Heart left ventricle (tissue), 16 donors: ENCODE results near the gene STRBP. TPM values are rescaled to one million over a fixed set of nuclear protein-coding genes. Genes with fewer than 3 reads are reported as not detected.

Experiments
- ATAC-seq, 4 donors: fragments of 200-7000 bp; cut with Tn5 transposase; one replicate each; pipeline ENCODE4 v1.9.1; 2020 to 2022; ENCODE audit warnings: moderate library complexity in 4 of 4, mild to moderate bottlenecking in 3 of 4, moderate number of reproducible peaks in 1 of 4
- DNase-seq, 5 donors: peaks; one replicate each; pipeline ENCODE4 v3.0.0-alpha.2; 2020
- H3K27ac ChIP-seq, 12 donors: fragments of 200-600 bp; sonication (generic) in 4 of 12; one replicate each; pipeline versions ENCODE4 v1.5.0 to v1.8.0; 2016 to 2022; ENCODE audit warnings: mild to moderate bottlenecking in 2 of 12
- H3K27me3 ChIP-seq, 9 donors: fragments of 200-600 bp; sonication (generic) in 2 of 9; one replicate each; pipeline versions ENCODE4 v1.5.1 to v1.8.0; 2016 to 2022; ENCODE audit warnings: mild to moderate bottlenecking in 3 of 9
- H3K36me3 ChIP-seq, 9 donors: fragments of 200-600 bp; sonication (generic) in 2 of 9; one replicate each; pipeline versions ENCODE4 v1.5.0 to v1.8.0; 2018 to 2022; ENCODE audit warnings: mild to moderate bottlenecking in 2 of 9
- H3K4me1 ChIP-seq, 12 donors: fragments of 200-600 bp; sonication (generic) in 4 of 12; one replicate each; pipeline versions ENCODE4 v1.5.0 to v1.8.0; 2016 to 2022; ENCODE audit warnings: mild to moderate bottlenecking in 3 of 12
- H3K4me3 ChIP-seq, 12 donors: fragments of 200-600 bp; sonication (generic) in 4 of 12; one replicate each; pipeline versions ENCODE4 v1.5.0 to v1.8.0; 2017 to 2022; ENCODE audit warnings: mild to moderate bottlenecking in 9 of 12, moderate library complexity in 4 of 12
- H3K9me3 ChIP-seq, 12 donors: fragments of 200-600 bp; sonication (generic) in 4 of 12; one replicate each; pipeline versions ENCODE4 v1.5.0 to v1.8.0; 2016 to 2022; ENCODE audit warnings: mild to moderate bottlenecking in 1 of 12
- POLR2A ChIP-seq, 2 donors: fragments of 450-650 bp; IDR thresholded peaks; one replicate each; pipeline ENCODE4 v1.6.1; 2017; ENCODE audit warnings: antibody characterized with exemption in 2 of 2, mild to moderate bottlenecking in 2 of 2, moderate library complexity in 2 of 2
- WGBS, 4 donors: extraction: QIAGEN DNeasy Blood & Tissue Kit in 2 of 4; methylation state at CpG; one replicate each; pipeline versions ENCODE4 v1.1.5 to v1.1.7; 2013 to 2018; 5-methylcytosine and 5-hydroxymethylcytosine counted together
- intact Hi-C, 10 donors: fragments of 100-400 bp; cut with DNase I; formaldehyde crosslinking; loops; one replicate each; pipeline versions ENCODE4 v1.11.1 to v1.14.2; 2022
- polyA plus RNA-seq, 2 donors: library from polyadenylated mRNA; stranded (reverse); fragments of 200-250 nt; gene quantifications; one replicate each; pipeline ENCODE4 v1.2.3, GENCODE V29; 2013
- total RNA-seq, 9 donors: library from RNA; depleted of rRNA in 2 of 9; stranded (reverse); fragments of >200 nt in 2 of 9; fragmentation: NEBNext Ultra II Directional in 3 of 9; extraction: Animal tissue kit (Norgen Biotek cat#: 25700) in 3 of 9; gene quantifications; one replicate each; pipeline versions ENCODE4 v1.1.0 to v1.2.4, GENCODE V29; 2016 to 2023
- TF ChIP-seq, protein P1 (sequence below), 12 donors: fragments of 200-600 bp; sonication (generic) in 4 of 12; IDR thresholded peaks; one replicate each; pipeline versions ENCODE4 v1.5.0 to v1.8.0; 2018 to 2022; ENCODE audit warnings: antibody characterized with exemption in 12 of 12, mild to moderate bottlenecking in 5 of 12
- donor health status: ischemic (EF 13 %, LVEDD 7.1; RV severe dilation, severe dysfunction).
- donor health status: healthy with polysubstance abuse.
- donor health status: DM: no; HTN: yes; CAD: no.
- donor health status: DM: no; HTN: no; CAD: no.
- donor health status: ischemic (EF 25% LVEDD 6.9; RV normal size, moderate dysfunction).
- donor health status: ischemic (EF 25% LVEDD 5.7; RV mildly dilated, moderate dysfunction).
- donor health status: healthy.
- donor health status: DM: yes; HTN: yes; CAD: no.
- donor health status: ischemic (EF 35%, LVEDD 5.7; RV mildly dilated, moderate dysfunction).
- donor health status: nonischemic (EF 11% LVEDD 7.7; RV severe dilation, severe dysfunction).
- donor health status: DM: yes; HTN: yes; CAD: no.
- donor health status: PGD.
- donor health status: ischemic (EF 29% LVEDD 5.4; RV normal size, mild dysfunction).
- donor health status: nonischemic (EF 23%, LVEDD 6.1; RV moderate dilation, normal function).

The STRBP gene
- total and polyA plus RNA-seq, 11 donors, result 5.9 to 24.4 (median 18.7) TPM

DNA sequence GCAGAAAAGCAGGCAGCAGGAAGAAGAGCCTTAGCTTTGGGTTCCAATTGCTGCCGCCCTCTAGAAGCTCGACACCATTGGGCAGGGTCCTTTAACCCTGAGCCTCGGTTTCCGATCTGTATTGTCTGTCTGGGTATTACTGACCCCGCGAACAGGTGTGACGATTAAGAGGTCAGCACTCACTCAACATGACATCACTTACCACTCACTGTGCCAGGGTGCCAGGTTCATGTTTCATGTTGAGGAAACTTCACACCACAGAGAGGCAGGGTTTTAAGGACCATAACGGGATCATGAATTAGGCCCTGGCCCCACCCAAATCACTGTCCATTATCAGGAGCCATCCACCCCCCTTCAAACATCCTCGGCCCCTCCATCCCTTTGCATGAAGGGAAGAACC lies 159.4 kb downstream of the STRBP start:
- peaks cover 0 to 18% (median 12%) of the 10 kb centered on the region in 12 donors for H3K4me1 ChIP-seq
- H3K27ac ChIP-seq, result no peak overlapping the region
- intact Hi-C loops, result loop anchor here in 1 of 10 donors (5.0 kb wide), 1 partner anchor 233 kb away; no protein-coding TSS in a partner anchor
- 88 to 96% (median 90%) methylated on average over 9 of the region's 9 CpGs for WGBS, 4 donors
- no peaks in the 10 kb centered on the region for H3K9me3 ChIP-seq
- ATAC-seq (no peak), DNase-seq (no peak)
- H3K36me3 ChIP-seq, result peaks cover 0 to 68% (median 45%) of the 10 kb centered on the region in 9 donors
- TF ChIP-seq, protein P1, sequence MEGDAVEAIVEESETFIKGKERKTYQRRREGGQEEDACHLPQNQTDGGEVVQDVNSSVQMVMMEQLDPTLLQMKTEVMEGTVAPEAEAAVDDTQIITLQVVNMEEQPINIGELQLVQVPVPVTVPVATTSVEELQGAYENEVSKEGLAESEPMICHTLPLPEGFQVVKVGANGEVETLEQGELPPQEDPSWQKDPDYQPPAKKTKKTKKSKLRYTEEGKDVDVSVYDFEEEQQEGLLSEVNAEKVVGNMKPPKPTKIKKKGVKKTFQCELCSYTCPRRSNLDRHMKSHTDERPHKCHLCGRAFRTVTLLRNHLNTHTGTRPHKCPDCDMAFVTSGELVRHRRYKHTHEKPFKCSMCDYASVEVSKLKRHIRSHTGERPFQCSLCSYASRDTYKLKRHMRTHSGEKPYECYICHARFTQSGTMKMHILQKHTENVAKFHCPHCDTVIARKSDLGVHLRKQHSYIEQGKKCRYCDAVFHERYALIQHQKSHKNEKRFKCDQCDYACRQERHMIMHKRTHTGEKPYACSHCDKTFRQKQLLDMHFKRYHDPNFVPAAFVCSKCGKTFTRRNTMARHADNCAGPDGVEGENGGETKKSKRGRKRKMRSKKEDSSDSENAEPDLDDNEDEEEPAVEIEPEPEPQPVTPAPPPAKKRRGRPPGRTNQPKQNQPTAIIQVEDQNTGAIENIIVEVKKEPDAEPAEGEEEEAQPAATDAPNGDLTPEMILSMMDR (IDR thresholded peaks at IDR 0.05), result no peak
- TF ChIP-seq POLR2A (IDR thresholded peaks at IDR 0.05), result no peak
- no peaks in the 10 kb centered on the region for H3K27me3 ChIP-seq
- no peak overlapping the region for H3K4me3 ChIP-seq

DNA sequence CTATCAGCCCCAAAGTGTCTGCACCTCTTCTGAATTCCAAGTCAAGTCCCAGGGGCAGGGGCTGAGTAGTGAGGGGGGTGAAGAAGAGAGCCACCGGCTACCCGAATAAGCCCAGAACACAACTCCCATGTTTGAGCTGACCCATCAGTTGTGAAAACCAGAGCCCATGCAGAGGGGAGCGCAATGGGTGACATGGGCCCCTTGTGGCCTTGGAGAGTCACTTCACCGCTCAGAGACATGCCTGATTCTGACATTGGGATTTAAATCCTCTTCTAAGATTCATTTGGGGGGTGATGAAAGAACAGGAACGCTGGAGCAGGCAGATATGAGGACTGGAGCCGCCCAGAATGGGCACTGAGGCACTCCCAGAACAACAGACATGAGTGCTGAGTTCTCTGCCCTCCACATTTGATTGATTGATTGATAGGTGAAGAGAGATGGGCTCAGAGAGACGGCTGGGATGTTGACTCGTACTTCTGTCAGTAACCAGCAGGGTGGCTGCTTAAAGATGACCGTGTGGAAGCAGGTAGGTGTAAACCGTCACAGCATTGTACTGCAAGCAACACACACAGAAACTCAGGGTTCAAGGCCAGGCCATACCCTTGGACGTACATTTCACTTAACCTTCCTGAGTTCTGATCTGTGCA lies 160.6 kb downstream of the STRBP start:
- Histone ChIP-seq H3K4me1 (peaks cover 0 to 18% (median 12%) of the 10 kb centered on the region in 12 donors), H3K9me3 (no peaks in the 10 kb centered on the region), H3K4me3 (no peak overlapping the region), H3K27me3 (no peaks in the 10 kb centered on the region), H3K36me3 (peaks cover 0 to 73% (median 52%) of the 10 kb centered on the region in 9 donors), H3K27ac (no peak overlapping the region)
- TF ChIP-seq POLR2A (IDR thresholded peaks at IDR 0.05), result no peak
- TF ChIP-seq, protein P1 (IDR thresholded peaks at IDR 0.05), result no peak
- intact Hi-C loops, result loop anchor here in 1 of 10 donors (5.0 kb wide), 1 partner anchor 235 kb away; no protein-coding TSS in a partner anchor
- ATAC-seq (no peak), DNase-seq (no peak)
- WGBS, 4 donors, result 66 to 83% (median 78%) methylated on average over 11 of the region's 11 CpGs

DNA sequence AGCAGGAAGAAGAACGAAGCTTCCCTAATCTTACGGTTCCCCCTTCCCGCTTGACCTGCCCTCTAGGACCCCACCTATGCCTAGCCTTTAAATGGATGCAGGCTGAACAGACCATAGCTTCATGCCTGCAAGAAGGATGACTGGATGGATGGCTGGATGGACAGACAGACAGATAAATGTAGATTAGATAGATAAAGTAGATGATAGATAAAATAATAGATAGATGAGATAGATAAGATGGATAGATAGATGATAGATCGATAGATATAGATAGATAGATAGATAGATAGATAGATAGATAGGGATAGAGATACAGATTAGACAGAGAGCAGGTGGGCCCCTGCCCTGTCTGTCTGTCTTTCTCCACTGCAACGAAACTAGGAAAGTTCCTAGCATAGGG lies 162.9 kb downstream of the STRBP start:
- intact Hi-C loops, result loop anchor here in 1 of 10 donors (5.0 kb wide), 1 partner anchor 237 kb away; no protein-coding TSS in a partner anchor
- no peak overlapping the region for H3K27ac ChIP-seq
- H3K9me3 ChIP-seq, result no peaks in the 10 kb centered on the region
- H3K4me3 ChIP-seq, result no peak overlapping the region
- ATAC-seq (no peak), DNase-seq (no peak)
- 83 to 90% (median 88%) methylated on average over 5 of the region's 5 CpGs for WGBS, 4 donors
- H3K4me1 ChIP-seq, result peaks cover 0 to 3% (median 0%) of the 10 kb centered on the region in 12 donors
- peaks cover 0 to 94% (median 75%) of the 10 kb centered on the region in 9 donors for H3K36me3 ChIP-seq
- no peak for TF ChIP-seq POLR2A (IDR thresholded peaks at IDR 0.05)
- TF ChIP-seq, protein P1 (IDR thresholded peaks at IDR 0.05), result no peak
- H3K27me3 ChIP-seq, result no peaks in the 10 kb centered on the region

DNA sequence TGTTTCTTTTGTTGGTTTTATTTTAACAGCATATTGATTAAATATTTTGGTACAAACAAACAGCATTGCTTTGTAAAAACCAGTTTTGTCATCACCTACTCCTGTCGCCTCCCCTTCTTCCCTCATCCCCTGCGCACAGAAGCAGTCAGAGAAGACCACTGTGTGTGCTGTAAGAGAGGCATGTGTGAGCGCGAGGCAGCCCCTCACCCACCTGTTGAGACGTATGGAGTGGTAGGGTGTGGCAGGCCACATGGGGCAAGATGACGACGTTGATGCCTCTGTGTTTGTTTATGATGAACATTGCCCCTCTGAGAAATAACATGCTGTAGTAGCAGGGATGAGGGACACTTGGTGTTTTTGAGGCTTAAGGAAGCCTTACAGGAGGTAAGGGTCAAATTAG lies 163.6 kb downstream of the STRBP start:
- H3K36me3 ChIP-seq, result peaks cover 0 to 97% (median 81%) of the 10 kb centered on the region in 9 donors
- no peaks in the 10 kb centered on the region for H3K27me3 ChIP-seq
- H3K27ac ChIP-seq, result no peak overlapping the region
- no peak for ATAC-seq
- TF ChIP-seq, protein P1 (IDR thresholded peaks at IDR 0.05), result no peak
- TF ChIP-seq POLR2A (IDR thresholded peaks at IDR 0.05), result no peak
- no peak overlapping the region for H3K4me3 ChIP-seq
- DNase-seq, result no peak
- WGBS, 4 donors, result 71 to 89% (median 84%) methylated on average over 7 of the region's 7 CpGs
- intact Hi-C loops, result loop anchor here in 3 of 10 donors (5.0 kb wide), 2 partner anchors 237 to 242 kb away; no protein-coding TSS in a partner anchor
- H3K9me3 ChIP-seq, result no peaks in the 10 kb centered on the region
- H3K4me1 ChIP-seq, result peaks cover 0 to 3% (median 0%) of the 10 kb centered on the region in 12 donors
